Adipocyte (in vitro differentiated cells): ENCODE results near the gene SARS2.

Experiments used
- DNase-seq: peaks from one replicate; pipeline ENCODE4 v3.0.0-alpha.2; 2015; ENCODE audit warnings: low read depth
- H3K27me3 ChIP-seq: replicated peaks from 2 replicates; pipeline ENCODE4 v1.7.0; 2013; ENCODE audit warnings: mild to moderate bottlenecking, low read length, moderate library complexity; ENCODE audit not compliant: control insufficient read depth, insufficient read depth
- H3K36me3 ChIP-seq: 2 replicates; pipeline ENCODE4 v1.7.0; 2013; ENCODE audit warnings: low read length, mild to moderate bottlenecking, moderate library complexity; ENCODE audit not compliant: control insufficient read depth, insufficient read depth, severe bottlenecking
- H3K4me1 ChIP-seq: 2 replicates; pipeline ENCODE4 v1.7.0; 2013; ENCODE audit warnings: mild to moderate bottlenecking, low read length, moderate library complexity; ENCODE audit not compliant: control insufficient read depth, insufficient read depth
- H3K4me3 ChIP-seq: 2 replicates; pipeline ENCODE4 v1.7.0; 2013; ENCODE audit warnings: mild to moderate bottlenecking, low read length, moderate library complexity
- H3K9ac ChIP-seq: 2 replicates; pipeline ENCODE4 v1.7.0; 2013; ENCODE audit warnings: mild to moderate bottlenecking, low read length, moderate library complexity
- H3K9me3 ChIP-seq: 2 replicates; pipeline ENCODE4 v1.7.0; 2013; ENCODE audit warnings: mild to moderate bottlenecking, low read length, moderate library complexity; ENCODE audit not compliant: control insufficient read depth

The SARS2 gene

GRCh38 chr19:38964738-38965137 lies 34.2 kb upstream of the SARS2 start:
- H3K9ac ChIP-seq, result no peak overlapping the region

GRCh38 chr19:38959618-38960017 lies 29.1 kb upstream of the SARS2 start:
- Histone ChIP-seq H3K27me3 (no peaks in the 10 kb centered on the region), H3K9me3 (no peaks in the 10 kb centered on the region), H3K9ac (no peak overlapping the region), H3K4me3 (no peak overlapping the region), H3K4me1 (peaks cover 3% of the 10 kb centered on the region), H3K36me3 (no peaks in the 10 kb centered on the region)
- DNase-seq, result no peak

More at GRCh38 chr19:38964738-38965137, 34.2 kb upstream of the SARS2 start:
- no peak overlapping the region for H3K4me3 ChIP-seq
- no peak for DNase-seq
- no peaks in the 10 kb centered on the region for H3K27me3 ChIP-seq
- no peaks in the 10 kb centered on the region for H3K36me3 ChIP-seq
- peaks cover 12% of the 10 kb centered on the region for H3K4me1 ChIP-seq
- H3K9me3 ChIP-seq, result no peaks in the 10 kb centered on the region

GRCh38 chr19:38958301-38958700 lies 27.7 kb upstream of the SARS2 start:
- no peaks in the 10 kb centered on the region for H3K27me3 ChIP-seq
- no peaks in the 10 kb centered on the region for H3K9me3 ChIP-seq
- no peak overlapping the region for H3K9ac ChIP-seq
- H3K36me3 ChIP-seq, result no peaks in the 10 kb centered on the region
- peaks cover 3% of the 10 kb centered on the region for H3K4me1 ChIP-seq
- H3K4me3 ChIP-seq, result no peak overlapping the region
- DNase-seq, result no peak

- no peak for DNase-seq
- H3K4me1 ChIP-seq, result no peaks in the 10 kb centered on the region
These were observed 25.7 kb upstream of the SARS2 start for GRCh38 chr19:38956264-38956663.

GRCh38 chr19:38953677-38954076 lies 23.1 kb upstream of the SARS2 start:
- no peak for DNase-seq
- no peaks in the 10 kb centered on the region for H3K36me3 ChIP-seq
- peaks cover 5% of the 10 kb centered on the region for H3K4me1 ChIP-seq
- H3K4me3 ChIP-seq, result no peak overlapping the region
- no peaks in the 10 kb centered on the region for H3K9me3 ChIP-seq
- no peak overlapping the region for H3K9ac ChIP-seq
- H3K27me3 ChIP-seq, result no peaks in the 10 kb centered on the region

More at GRCh38 chr19:38956264-38956663, 25.7 kb upstream of the SARS2 start:
- no peaks in the 10 kb centered on the region for H3K36me3 ChIP-seq
- no peaks in the 10 kb centered on the region for H3K27me3 ChIP-seq
- H3K9ac ChIP-seq, result no peak overlapping the region
- H3K4me3 ChIP-seq, result no peak overlapping the region
- no peaks in the 10 kb centered on the region for H3K9me3 ChIP-seq

GRCh38 chr19:38952395-38953165 lies 22.0 kb upstream of the SARS2 start:
- Histone ChIP-seq H3K9me3 (no peaks in the 10 kb centered on the region), H3K36me3 (no peaks in the 10 kb centered on the region), H3K4me1 (peaks cover 5% of the 10 kb centered on the region), H3K27me3 (no peaks in the 10 kb centered on the region), H3K4me3 (no peak overlapping the region), H3K9ac (no peak overlapping the region)
- no peak for DNase-seq

GRCh38 chr19:38951187-38951586 lies 20.6 kb upstream of the SARS2 start:
- H3K9ac ChIP-seq, result no peak overlapping the region
- peaks cover 10% of the 10 kb centered on the region for H3K36me3 ChIP-seq
- H3K4me1 ChIP-seq, result peaks cover 5% of the 10 kb centered on the region
- no peaks in the 10 kb centered on the region for H3K9me3 ChIP-seq
- no peak overlapping the region for H3K4me3 ChIP-seq
- no peak for DNase-seq
- H3K27me3 ChIP-seq, result no peaks in the 10 kb centered on the region

GRCh38 chr19:38949580-38950367 lies 19.2 kb upstream of the SARS2 start:
- Histone ChIP-seq H3K4me1 (peaks cover 5% of the 10 kb centered on the region), H3K9ac (no peak overlapping the region), H3K36me3 (peaks cover 14% of the 10 kb centered on the region), H3K4me3 (peak overlapping the region; percentile 70), H3K27me3 (no peaks in the 10 kb centered on the region), H3K9me3 (no peaks in the 10 kb centered on the region)
- DNase-seq, result peak; percentile 46

GRCh38 chr19:38946229-38947010 lies 15.9 kb upstream of the SARS2 start:
- Histone ChIP-seq H3K9me3 (no peaks in the 10 kb centered on the region), H3K27me3 (no peaks in the 10 kb centered on the region), H3K36me3 (peaks cover 18% of the 10 kb centered on the region), H3K4me1 (peaks cover 5% of the 10 kb centered on the region), H3K4me3 (no peak overlapping the region), H3K9ac (no peak overlapping the region)
- no peak for DNase-seq

- H3K36me3 ChIP-seq, result peaks cover 18% of the 10 kb centered on the region
- no peak overlapping the region for H3K4me3 ChIP-seq
- H3K27me3 ChIP-seq, result no peaks in the 10 kb centered on the region
- H3K4me1 ChIP-seq, result peaks cover 5% of the 10 kb centered on the region
- no peak overlapping the region for H3K9ac ChIP-seq
- no peak for DNase-seq
- no peaks in the 10 kb centered on the region for H3K9me3 ChIP-seq
These were observed 15.1 kb upstream of the SARS2 start for GRCh38 chr19:38945562-38946228.
